SK-N-SH treated with all-trans-retinoic acid at 6 μM for 48 hours (cell line): ENCODE results near the gene NPRL2.

ENCODE experiments used
- ARNTL ChIP-seq: fragments of 450-650 bp; formaldehyde crosslinking; IDR thresholded peaks from 2 replicates; pipeline ENCODE4 v1.5.0; 2020; ENCODE audit warnings: low read depth, mild to moderate bottlenecking, moderate library complexity, borderline replicate concordance
- ISL1 ChIP-seq: fragments of 250-450 bp; sonication (Bioruptor Pico); IDR thresholded peaks from 2 replicates; pipeline ENCODE4 v2.1.2; 2022; ENCODE audit warnings: mild to moderate bottlenecking, moderate library complexity
- OSR1 ChIP-seq: fragments of 250-450 bp; sonication (Bioruptor Pico); IDR thresholded peaks from 2 replicates; pipeline ENCODE4 v1.8.0; 2022; ENCODE audit warnings: moderate library complexity, mild to moderate bottlenecking, inconsistent platforms
- PPARA ChIP-seq: fragments of 250-450 bp; sonication (Bioruptor Pico); IDR thresholded peaks from 2 replicates; pipeline ENCODE4 v1.5.0; 2020; ENCODE audit warnings: mild to moderate bottlenecking, borderline replicate concordance
- RARB ChIP-seq: fragments of 250-450 bp; sonication (Bioruptor Pico); IDR thresholded peaks from 2 replicates; pipeline ENCODE4 v1.8.0; 2021; ENCODE audit warnings: mild to moderate bottlenecking, moderate library complexity
- SNAI2 ChIP-seq: fragments of 250-450 bp; sonication (Bioruptor Pico); IDR thresholded peaks from 2 replicates; pipeline ENCODE4 v1.5.0; 2020; ENCODE audit warnings: mild to moderate bottlenecking, moderate library complexity
- ZC3H10 ChIP-seq: fragments of 250-450 bp; sonication (Bioruptor Pico); IDR thresholded peaks from 2 replicates; pipeline ENCODE4 v1.5.1; 2021; ENCODE audit warnings: mild to moderate bottlenecking, moderate library complexity
- ZFP3 ChIP-seq: fragments of 250-450 bp; sonication (Bioruptor Pico); IDR thresholded peaks from 2 replicates; pipeline ENCODE4 v1.5.0; 2020; ENCODE audit warnings: mild to moderate bottlenecking, moderate library complexity
- ZFP30 ChIP-seq: fragments of 450-650 bp; formaldehyde crosslinking; IDR thresholded peaks from 2 replicates; pipeline ENCODE4 v1.5.0; 2022; ENCODE audit warnings: mild to moderate bottlenecking, moderate library complexity
- TF ChIP-seq, protein P1 (sequence below): fragments of 250-450 bp; sonication (Bioruptor Pico); IDR thresholded peaks from 2 replicates; pipeline ENCODE4 v1.5.1; 2020; ENCODE audit warnings: low read depth, mild to moderate bottlenecking, moderate library complexity
- TF ChIP-seq, protein P2 (sequence below): fragments of 250-450 bp; sonication (Bioruptor Pico); IDR thresholded peaks from 2 replicates; pipeline ENCODE4 v1.8.0; 2020; ENCODE audit warnings: mild to moderate bottlenecking, moderate library complexity, borderline replicate concordance
- TF ChIP-seq, protein P3 (sequence below): fragments of 250-450 bp; sonication (Bioruptor Pico); IDR thresholded peaks from 2 replicates; pipeline ENCODE4 v1.5.1; 2021; ENCODE audit warnings: mild to moderate bottlenecking, moderate library complexity

DNA sequence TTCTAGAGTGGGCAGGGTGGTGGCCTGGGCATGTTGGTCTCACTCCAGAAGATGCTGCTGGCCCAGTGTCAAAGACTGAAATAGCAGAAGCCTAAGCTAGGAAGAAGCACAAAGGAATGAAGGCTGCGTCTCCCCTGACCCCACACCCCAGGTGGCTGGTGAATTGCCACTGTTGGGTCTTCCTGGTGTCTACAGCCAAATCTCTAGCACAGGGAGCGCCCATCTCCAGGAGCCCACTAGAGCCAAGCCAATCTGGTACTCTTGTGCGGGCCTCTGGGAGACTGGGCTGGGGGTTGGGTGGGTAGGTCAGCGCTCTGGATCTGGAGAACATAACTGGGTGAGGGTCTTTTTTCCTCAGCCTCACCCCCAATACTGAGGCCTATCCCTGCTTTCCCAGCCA lies 23.4 kb downstream of the NPRL2 start:
- TF ChIP-seq, protein P1, sequence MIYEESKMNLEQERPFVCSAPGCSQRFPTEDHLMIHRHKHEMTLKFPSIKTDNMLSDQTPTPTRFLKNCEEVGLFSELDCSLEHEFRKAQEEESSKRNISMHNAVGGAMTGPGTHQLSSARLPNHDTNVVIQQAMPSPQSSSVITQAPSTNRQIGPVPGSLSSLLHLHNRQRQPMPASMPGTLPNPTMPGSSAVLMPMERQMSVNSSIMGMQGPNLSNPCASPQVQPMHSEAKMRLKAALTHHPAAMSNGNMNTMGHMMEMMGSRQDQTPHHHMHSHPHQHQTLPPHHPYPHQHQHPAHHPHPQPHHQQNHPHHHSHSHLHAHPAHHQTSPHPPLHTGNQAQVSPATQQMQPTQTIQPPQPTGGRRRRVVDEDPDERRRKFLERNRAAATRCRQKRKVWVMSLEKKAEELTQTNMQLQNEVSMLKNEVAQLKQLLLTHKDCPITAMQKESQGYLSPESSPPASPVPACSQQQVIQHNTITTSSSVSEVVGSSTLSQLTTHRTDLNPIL (CRISPR knock-in tag) = no peak
- TF ChIP-seq, protein P2, sequence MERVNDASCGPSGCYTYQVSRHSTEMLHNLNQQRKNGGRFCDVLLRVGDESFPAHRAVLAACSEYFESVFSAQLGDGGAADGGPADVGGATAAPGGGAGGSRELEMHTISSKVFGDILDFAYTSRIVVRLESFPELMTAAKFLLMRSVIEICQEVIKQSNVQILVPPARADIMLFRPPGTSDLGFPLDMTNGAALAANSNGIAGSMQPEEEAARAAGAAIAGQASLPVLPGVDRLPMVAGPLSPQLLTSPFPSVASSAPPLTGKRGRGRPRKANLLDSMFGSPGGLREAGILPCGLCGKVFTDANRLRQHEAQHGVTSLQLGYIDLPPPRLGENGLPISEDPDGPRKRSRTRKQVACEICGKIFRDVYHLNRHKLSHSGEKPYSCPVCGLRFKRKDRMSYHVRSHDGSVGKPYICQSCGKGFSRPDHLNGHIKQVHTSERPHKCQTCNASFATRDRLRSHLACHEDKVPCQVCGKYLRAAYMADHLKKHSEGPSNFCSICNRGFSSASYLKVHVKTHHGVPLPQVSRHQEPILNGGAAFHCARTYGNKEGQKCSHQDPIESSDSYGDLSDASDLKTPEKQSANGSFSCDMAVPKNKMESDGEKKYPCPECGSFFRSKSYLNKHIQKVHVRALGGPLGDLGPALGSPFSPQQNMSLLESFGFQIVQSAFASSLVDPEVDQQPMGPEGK = no peak
- TF ChIP-seq ZFP30 (CRISPR knock-in tag) = no peak
- no peak for TF ChIP-seq ISL1 (CRISPR knock-in tag)
- TF ChIP-seq ARNTL = no peak
- no peak for TF ChIP-seq ZFP3 (CRISPR knock-in tag)
- TF ChIP-seq RARB (CRISPR knock-in tag) = no peak
- TF ChIP-seq OSR1 (CRISPR knock-in tag) = no peak
- no peak for TF ChIP-seq ZC3H10 (CRISPR knock-in tag)
- TF ChIP-seq, protein P3, sequence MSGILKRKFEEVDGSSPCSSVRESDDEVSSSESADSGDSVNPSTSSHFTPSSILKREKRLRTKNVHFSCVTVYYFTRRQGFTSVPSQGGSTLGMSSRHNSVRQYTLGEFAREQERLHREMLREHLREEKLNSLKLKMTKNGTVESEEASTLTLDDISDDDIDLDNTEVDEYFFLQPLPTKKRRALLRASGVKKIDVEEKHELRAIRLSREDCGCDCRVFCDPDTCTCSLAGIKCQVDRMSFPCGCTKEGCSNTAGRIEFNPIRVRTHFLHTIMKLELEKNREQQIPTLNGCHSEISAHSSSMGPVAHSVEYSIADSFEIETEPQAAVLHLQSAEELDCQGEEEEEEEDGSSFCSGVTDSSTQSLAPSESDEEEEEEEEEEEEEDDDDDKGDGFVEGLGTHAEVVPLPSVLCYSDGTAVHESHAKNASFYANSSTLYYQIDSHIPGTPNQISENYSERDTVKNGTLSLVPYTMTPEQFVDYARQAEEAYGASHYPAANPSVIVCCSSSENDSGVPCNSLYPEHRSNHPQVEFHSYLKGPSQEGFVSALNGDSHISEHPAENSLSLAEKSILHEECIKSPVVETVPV (CRISPR knock-in tag) = no peak
- TF ChIP-seq PPARA (CRISPR knock-in tag) = no peak
- TF ChIP-seq SNAI2 (CRISPR knock-in tag) = no peak
